Prostate gland (tissue), 2 donors: Measurements from ENCODE around the gene RELT.

Experiments
- POLR2A ChIP-seq: fragments of 450-650 bp; IDR thresholded peaks from one replicate; pipeline ENCODE4 v1.6.1; 2016; ENCODE audit warnings: antibody characterized with exemption, mild to moderate bottlenecking
- POLR2AphosphoS5 ChIP-seq: sonication (generic); formaldehyde crosslinking; IDR thresholded peaks from one replicate; pipeline ENCODE4 v1.6.1; 2017; ENCODE audit warnings: antibody characterized with exemption
- TF ChIP-seq, protein P1 (sequence below), 4 experiments: fragments of 200-600 bp in 2 of 4; fragments of 450-650 bp in 2 of 4; sonication (generic) in 2 of 4; IDR thresholded peaks; 1 replicate in 3 of 4; 2 replicates in 1 of 4; pipeline ENCODE4 v1.5.1; 2016 to 2019; ENCODE audit warnings: antibody characterized with exemption in 4 of 4, mild to moderate bottlenecking in 2 of 4, moderate library complexity in 2 of 4

DNA sequence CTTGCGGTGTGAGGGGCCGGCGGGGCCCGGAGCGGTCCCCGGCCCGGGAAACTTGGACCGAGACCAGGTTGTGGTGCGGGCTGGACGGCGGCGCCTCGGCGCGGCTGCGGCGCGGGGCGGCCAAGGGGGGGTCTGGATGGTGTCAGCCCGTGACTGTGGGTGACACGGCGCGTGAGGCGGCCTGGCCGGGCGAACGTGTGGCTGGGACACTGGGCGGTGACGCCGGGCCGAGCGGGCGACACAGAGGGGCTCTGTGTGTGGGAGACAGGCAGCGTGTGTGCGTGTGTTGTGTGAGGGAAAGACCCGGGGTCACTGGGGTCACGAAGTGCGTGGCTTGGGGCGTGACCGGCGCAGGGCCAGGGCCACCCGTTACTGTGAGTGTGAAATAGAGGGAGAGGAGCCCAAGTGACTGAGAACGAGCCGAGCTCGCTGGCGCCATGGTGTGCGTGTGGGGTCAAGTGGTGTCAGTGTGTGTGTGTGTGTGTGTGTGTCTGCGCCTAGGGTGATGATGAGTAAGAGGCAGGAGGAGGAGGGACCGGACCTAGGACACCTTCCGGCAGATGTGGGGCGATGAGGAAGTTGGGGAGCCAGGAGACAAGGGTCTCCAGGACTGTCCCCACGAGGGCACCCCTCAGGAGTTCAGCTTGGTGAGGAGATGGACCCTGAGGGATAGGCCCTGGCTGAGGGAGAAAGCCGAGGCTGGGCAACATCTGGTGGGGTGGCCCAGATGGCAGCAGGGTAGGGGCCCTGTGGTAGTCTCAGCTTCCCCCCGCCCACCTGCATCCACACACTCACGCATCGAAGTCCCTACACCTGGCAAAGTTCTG, 817 bp downstream of the RELT start:
- TF ChIP-seq, protein P1, sequence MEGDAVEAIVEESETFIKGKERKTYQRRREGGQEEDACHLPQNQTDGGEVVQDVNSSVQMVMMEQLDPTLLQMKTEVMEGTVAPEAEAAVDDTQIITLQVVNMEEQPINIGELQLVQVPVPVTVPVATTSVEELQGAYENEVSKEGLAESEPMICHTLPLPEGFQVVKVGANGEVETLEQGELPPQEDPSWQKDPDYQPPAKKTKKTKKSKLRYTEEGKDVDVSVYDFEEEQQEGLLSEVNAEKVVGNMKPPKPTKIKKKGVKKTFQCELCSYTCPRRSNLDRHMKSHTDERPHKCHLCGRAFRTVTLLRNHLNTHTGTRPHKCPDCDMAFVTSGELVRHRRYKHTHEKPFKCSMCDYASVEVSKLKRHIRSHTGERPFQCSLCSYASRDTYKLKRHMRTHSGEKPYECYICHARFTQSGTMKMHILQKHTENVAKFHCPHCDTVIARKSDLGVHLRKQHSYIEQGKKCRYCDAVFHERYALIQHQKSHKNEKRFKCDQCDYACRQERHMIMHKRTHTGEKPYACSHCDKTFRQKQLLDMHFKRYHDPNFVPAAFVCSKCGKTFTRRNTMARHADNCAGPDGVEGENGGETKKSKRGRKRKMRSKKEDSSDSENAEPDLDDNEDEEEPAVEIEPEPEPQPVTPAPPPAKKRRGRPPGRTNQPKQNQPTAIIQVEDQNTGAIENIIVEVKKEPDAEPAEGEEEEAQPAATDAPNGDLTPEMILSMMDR (IDR thresholded peaks at IDR 0.05): no peak
- TF ChIP-seq POLR2AphosphoS5 (no peak), POLR2A (peak; percentile 26)
